ENCODE measurements around the gene IGFBP5.

IGFBP5 gene

DNA sequence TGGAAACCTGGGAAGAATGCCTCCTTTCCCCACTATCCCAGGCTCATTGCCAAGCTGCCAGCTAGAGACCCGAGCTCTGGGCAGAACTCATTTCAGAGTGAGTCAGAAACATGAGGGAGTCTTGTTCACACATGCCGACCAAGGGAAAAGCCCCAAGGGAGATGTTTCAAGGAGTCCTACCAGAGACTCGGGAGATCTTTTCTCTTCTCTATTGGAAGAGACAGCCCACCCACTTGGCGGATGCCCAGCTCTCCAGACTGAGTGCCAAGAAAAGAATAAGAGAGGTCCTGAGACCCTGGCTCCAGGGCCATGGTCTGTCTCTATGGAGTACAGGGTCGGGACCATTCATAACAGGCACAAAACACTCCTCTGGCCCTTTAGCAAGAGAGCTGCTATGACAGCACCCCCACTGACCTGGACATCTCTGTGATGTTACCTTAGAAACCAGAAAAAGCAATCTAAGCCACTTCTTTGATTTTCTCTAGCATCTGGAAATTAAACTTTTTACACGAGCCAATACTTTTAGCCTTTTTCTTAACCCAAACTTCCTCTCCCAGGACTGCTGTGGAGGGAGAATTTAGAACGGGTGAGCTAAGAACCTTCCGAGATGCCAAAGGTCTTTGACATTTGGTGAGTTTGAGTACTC is 18.5 kb upstream of the IGFBP5 start:
- DNase-seq, result no peak

DNA sequence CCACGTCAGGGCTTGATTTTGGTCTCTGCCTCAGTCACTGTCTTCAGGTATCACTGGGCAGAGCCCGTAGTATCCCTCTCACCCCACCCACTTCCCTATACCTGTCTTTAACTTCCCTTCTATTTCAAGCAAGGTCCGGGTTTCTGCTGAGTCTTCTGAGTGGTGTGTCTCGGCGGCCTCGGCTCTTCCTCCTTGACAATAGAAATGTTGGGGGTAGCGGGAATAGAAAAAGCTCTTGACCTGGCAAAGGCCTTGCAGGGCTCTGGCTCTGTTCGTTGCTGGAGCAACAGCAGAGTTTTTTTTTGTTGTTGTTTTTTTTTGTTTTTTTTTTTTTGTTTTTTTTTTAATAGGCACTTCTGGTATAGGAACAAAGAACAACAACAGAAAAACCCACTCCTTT is 16.0 kb upstream of the IGFBP5 start:
- DNase-seq, result no peak

DNA sequence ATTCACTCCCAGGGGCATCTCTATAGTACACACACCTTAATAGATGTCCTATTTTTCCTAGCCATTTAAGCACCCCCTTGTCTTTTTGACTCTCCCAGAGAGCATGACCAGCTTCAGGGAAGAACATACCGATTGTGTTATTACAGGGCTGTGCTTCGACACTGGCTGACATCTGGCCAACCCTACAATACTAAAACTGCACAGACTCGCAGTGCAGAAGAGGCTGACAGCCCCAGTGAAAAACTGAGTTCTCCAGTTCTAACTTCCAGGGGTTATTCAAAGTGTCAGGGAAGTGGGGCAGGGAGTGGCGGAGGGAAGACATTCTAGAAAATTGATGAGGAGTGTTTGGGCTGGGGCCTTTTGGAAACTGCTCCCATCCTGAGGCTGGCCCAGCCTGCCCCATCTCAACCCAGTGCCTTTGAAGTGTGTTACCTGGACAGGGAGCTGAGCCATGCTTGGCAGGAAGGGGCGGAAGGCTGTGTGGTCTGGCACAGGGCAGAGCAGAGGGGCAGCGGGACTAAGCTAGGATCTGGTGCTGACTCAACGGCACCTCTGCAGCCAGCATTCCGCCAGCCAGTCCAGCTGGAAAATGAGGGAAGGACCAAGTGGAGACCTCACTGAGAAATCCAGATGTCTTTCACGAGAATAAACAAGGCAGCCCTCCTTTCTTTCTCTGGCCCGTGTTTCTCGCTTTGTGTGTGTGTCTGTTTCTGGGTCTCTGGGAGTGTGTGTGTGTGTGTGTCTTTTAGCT is 15.4 kb upstream of the IGFBP5 start:
- no peak for DNase-seq

DNA sequence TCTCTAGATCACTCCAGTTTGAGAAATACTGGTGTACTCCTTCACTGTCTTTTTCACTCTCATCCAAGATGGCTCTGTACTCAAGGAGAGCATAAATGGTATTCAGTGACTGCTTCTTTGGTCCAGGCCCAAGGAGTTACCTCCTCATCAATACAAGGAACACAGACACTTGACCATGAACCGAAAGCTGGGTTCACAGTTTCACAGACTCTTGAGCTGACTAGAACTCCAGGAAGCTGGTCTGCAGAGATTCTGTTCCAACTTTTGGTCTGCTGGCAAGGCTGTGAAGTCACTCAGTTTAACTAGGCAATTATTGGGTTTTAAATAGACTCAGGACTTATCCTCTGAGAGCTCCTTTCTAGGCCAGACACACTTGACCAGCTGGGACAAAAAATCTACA is 7.4 kb upstream of the IGFBP5 start:
- DNase-seq, result no peak

DNA sequence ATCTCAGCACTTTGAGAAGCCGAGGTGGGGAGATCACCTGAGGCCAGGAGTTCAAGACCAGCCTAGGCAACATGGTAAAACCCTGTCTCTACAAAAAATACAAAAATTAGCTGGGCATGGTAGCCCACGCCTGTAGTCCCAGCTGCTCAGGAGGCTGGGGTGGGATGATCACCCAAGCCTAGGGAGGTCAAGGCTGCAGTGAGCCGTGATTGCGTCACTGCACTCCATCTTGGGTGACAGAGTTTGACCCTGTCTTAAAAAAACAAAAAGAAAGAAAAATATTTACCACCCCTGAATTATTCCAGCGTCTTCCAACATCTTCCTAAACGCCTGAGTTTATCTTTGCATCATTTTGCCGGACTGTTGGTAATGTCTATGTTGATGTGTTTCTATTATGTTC is 6.2 kb upstream of the IGFBP5 start:
- no peak for DNase-seq

DNA sequence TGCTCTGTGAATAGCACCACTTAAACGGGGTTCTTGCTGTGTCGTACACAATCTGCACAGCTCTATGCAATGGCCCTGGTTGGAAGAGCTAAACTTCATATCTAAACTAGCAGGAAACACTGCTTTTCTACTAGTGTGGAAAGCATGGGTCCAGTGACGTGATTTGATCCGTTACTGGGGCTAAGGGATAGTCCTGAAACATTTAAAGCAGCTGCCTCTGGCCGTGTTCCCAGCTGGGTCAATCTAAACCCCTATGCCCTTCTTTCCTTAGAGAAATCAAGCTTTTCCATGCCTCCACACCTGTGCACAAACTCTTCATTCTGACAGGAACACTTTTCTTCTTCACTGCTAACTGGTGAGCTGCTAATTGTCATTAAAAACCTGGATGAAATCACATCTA is 5.4 kb upstream of the IGFBP5 start:
- DNase-seq, result no peak

DNA sequence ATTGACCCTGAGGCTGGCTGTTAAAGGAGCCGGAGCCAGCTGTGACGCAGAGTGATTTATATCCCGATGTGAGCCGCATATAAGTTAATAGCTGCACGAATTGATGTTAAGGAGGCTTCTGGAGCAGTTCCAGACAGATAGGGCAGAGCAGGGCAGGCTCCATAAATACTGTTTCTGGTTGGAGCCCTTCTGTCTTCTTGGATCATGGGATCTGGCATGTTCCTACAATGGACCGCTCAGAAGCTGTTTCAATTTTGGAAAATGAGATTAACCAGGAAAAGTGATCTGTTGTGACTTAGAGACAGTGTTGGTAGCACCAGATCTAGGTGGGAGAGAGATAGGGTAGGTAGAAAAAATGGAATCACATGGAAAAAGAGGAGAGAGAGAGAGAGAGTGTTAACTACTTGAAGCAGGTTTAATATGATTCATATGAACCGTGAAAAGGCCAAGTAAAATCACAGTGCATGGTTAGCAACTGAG is 4.8 kb upstream of the IGFBP5 start:
- DNase-seq, result peak; percentile 81

DNA sequence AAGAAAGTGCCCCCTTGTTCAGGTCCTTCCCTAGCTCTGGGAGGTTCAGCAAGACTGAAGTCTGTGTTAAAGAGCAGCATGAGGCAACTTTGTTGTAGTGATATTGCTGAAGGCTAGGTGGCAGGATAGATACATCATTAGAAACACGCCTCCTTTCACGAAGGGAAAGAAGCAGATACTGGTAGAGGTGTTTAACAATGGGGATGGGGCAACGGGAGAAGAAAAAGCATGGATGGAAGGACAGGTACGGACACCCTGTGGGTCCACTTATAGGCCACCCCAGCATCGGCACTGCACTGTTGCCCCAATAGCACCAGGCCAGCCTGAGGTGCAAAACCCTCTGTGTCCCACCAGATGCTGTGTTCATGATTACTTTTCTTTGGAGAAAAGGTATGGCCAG is 3.5 kb upstream of the IGFBP5 start:
- DNase-seq, result peak; percentile 85

DNA sequence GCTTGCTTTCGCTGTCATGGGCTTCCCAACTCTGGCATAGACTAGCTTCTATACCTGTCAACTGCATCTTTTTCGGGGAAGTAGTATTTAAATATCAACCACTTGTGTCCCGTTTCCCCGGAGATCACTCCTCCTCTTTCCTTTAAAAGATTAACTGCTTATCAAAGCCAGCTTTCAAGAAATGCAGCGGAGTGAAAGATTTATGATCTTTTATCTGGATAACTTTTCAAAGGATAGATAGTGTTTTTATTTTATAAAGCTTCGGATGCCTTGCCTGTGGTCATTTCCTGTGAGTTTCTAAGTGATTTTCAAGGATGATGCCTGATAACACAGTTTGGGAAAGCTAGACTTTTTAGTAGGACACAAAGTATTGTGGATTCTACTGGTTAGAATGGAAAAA is 2.9 kb upstream of the IGFBP5 start:
- DNase-seq, result no peak

DNA sequence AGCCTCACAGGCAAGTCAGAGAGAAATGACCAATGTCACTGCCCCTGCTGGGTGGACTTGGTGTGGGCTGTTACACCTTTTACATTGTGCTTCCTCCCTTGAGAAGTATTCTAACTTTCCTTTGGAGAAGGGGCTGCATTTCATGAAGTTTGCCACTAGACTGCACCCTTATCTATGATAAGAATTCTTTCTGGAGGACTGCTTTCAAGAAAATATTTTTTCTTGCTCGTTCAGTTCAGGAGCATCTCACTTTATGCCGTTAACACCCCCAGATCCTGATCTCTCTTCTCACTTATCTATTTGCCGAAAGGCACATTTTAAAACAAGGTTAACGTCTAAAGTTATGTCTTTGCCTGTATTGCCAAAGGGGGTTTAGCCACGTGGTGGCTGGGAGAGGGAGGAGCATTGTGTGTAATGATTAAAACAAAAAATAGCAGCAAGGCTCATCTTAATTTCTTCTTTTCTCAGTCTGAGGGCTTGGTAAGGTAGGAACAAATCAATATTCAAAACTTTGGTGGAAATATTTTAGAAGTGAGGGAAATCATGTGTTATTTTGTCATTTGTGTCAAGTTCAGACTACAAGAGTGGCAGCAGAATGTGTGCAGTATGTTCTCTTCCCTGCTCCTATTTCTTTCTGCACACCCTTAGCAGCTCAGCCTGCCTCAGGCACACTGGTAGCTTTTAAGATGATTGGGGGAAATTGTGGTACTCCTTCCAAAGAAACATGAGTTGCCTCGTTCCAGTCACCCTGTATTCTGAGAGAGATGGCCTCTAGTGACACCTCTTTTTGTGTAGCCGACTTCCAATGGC is 1.6 kb upstream of the IGFBP5 start:
- DNase-seq, result no peak

DNA sequence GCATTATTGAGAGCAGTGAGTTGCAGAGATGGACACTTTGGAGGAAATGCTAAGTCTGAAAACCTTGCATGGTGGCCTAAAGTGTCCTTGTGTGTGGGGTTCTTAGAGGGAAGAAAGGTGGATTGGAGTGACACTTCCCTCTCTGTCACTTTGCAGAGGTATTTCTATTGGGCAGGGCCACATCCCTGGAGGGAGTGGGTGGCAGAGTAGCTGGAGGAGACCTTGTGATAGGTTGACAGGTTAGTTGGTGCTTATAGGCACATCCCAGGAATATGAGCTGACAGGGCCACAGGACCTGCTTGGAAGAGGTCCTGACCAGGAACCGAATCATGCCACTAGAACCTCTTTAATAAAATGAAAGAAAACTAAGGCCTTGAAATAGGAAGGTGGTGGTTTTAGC is 972 bp upstream of the IGFBP5 start:
- no peak for DNase-seq

DNA sequence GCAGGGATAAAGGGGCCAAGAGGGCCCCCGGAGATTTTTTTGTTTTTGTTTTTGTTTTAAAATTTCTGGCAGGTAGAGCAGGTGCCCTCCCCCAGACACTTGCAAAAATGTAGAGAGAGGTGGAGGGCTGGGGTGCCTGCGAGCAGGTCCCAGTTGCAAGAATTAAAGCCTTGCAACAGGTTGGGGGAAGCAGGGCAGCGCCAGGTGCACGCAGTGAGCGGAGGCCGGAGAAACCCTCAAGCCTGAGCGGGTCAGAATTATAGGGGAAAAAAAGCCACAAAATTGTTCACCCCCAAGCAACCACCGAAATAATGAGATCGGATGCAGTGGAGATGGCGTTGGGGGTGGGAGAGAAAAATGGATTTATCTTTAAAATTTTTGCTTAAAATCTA is 527 bp downstream of the IGFBP5 start:
- no peak for DNase-seq

DNA sequence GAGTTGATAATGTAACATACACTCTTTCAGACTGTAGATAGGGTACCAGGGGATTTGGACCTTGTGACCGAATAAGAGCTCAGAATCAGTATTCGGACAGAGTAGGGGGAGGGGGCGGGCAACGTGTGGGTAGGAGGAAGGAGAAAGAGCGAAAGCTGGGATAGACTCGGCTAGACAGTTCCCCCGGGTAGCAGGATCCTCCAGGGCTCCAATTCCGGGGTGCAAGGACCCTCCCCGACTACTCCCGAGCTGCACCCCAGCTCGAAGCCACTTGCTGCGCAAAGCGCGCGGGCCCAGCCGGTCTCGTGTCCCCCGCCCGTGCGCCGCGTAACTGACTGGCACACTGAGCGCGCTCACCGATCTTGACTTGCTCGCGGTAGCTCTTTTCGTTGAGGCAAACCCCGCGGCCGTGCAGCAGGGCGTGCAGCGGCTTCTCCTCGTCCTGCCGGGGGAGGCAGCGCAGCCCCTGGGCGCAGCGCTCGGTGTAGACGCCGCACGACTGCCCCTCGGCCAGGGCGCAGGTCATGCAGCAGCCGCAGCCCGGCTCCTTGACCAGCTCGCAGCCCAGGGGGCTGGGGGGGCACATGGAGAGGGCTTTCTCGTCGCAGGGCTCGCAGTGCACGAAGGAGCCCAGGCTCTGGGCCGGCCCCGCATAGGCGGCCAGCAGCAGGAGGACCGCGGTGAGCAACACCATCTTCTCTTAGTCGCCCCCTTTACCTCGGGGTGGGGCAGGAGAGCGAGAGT is 1.1 kb downstream of the IGFBP5 start:
- peak; percentile 14 for DNase-seq

DNA sequence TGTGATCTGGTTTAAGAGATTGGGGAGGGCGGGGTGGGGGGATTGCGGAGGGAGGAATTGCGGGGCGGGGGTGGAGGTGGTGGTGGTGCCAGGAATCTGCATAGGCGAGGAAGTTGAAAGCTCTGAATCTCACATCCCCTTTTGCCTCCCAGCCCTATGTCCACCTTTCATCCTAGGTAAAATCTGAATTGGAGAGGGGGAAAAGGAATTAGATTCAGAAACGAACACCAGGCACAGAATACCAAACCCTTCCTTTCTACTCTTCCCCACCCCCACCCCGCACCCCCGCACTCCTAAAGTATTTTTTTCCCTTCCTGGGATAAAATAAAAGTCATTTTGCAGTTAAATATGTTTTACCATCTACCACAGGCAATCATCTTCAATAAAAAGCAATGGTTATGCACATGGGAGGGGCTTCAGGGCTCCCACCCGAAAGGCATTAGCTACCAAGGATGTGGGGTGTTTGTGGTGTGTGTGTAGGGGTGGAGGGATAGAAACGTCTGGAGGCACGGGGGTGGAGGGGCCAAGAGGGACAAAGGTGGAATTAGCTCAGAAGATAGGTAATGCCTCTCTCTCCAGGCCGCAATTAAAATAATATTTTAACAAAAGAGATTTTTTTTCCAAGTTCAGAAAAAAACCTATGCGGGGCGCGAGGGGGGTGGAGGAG is 1.8 kb downstream of the IGFBP5 start:
- no peak for DNase-seq

DNA sequence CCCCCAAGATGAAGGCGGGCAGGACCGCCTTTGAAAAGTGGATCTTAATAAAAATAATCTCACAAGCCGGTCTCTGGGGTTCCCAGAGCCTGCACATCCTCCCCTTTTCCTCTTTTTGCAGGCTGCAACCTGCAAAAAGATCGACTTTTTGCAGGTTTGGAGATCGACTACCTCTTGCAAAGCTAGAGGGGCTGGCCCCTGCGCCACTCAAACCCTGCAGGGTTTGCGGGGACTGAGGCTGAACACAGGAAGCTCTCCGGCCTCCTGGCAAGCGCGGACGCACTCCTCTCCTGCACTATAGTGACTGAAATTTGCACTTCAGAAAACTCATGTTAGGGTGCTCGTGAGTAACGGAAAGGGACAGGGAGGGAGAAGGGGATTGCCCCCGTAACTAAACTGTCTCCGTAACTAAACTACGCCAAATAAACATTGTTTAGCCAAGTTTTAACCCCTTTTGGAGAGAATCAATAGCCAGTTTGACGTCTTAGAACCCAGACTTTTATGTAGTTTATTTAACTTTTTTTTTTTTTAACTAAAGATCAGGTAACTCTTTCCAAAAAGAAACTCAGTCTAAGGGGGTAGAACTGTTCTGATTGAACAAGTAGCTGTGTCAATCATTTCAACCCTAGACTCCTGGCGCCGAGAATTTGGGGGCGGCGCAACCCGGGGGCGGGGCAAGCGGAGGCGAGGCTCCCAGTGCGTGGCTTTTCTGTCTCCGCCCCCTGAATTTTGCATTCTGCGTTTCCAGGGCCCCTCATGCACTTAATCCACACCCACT is 2.5 kb downstream of the IGFBP5 start:
- DNase-seq, result peak; percentile 88

DNA sequence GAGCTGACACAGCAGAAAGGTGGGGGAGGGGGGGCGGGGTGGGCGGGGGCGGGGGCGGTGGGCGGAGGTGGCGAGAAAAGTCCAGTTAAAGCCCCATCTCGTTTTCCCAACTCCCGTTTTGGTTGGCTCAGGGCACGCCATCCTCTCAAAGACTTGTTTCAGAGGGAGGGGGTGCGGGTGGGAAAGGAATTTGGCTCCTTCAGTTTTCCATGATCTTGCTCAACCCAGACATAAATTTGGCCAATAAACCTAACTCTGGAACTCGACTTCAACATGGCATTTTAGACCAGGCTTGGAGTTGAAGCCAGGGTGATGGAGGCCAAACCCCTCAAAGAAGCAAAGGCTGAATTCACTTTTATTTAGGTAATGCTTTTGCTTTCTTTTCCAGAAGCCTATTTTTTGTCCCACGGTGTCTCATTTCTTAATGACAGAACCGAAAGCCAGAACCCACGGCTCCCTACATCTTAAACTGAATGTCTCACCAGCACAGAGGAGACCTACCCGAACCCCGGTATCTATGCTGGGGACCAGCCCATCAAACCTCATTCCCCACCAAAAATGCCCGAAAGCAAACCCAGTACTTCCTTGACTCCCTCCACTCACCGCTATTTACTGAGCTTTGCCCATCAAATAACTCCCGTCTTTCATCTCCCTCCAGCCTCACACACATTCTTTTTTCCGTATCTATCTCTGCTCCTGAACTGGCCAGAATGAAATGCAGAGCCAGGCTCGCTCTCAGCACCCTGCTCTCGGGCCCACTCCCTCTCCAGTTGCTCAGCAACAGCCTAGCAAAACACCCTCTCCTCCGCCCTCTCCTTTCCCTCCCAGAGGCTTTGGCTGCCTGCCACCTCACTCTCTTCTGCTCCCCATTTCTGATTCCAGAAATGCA is 4.3 kb downstream of the IGFBP5 start:
- DNase-seq, result peak; percentile 24

DNA sequence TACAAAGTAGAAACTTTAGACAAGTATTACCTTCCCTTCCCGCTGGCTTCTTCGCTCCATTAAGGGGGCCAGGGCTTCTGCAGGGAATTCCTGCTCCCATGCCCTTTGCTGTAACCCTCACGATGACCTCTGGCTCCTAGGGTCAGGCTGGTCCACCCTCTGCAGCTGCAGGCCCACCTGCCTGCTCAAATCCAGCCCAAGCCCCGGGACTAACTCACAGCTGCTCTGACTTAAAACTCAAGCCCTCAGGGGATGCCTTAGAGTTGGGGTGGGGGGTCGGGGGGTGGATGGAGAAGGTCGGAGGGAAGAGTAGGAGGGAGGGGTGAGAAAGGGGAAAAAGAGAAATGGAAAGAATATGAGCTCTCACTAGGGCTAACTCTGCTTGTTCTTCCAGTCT is 4.9 kb downstream of the IGFBP5 start:
- DNase-seq, result no peak

DNA sequence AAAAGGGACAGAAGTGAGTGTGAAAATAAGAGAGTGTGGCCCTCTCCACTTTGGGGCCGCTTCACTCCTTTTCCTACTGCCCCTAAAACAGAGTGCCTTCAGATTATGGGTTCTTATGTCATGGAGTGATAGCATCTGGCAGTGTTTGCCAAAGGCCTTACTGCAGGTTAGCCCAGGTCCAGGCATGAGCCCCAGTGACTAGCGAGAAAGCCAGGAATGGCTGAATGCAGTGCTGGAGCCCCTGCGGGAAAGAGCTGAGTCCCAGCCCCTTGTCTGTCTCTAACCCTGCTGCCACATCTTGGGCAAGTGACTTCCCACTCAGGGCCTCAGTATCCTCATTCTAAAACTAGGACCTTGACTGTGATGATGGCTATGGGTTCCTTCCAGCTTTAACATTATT is 6.0 kb downstream of the IGFBP5 start:
- DNase-seq, result no peak

DNA sequence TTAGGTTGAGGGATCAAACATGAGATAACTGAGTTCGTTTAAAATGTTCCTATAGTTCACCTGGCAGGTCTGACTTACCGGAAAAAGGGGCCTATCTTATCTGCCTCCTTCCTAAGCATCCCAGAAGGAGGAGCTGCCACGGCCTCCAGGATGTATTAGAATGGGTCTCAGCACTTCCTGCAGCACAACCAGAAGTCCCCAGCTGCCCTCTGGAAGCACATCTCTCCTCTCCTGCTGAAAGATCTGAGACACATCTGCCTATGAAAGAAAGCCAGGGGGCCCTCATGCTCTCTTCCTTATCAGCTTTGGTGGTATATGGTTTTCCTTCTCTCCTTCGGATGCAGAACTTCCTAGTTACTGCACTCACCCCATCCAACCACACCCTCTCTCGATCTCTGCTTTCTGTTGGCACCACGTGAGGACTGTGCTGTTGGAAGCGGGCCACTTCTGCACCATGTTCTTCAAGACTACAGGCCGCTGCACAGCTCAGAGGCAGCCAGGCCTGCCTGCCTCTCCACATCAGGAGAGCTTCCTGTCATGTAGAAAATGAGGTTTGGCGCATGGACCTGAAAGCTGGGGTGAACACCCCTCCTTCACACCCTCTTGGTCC is 6.5 kb downstream of the IGFBP5 start:
- no peak for DNase-seq

DNA sequence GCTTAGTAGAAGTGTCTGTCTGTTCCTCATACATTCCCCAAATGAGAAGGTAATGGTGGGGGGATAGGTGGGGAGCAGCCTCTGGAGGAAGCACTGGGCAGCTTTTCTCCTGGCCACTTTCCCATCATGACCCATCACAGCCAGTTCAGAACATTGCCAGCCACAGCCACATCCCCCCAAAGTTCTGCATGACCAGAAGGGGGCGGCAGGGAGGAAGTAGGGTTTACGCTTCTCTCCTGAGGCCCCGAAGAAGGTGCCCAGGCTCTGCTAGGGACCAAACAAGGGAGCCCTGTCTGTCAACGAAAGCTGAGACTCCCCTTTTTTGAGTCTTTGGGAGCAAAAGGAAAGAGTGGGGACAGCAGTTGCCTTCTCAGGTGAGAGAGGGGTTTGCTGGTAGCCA is 7.7 kb downstream of the IGFBP5 start:
- DNase-seq, result no peak

Data from NCI-H1436 treated with DMSO at 0.1 percent for 48 hours (cell line).